ENCODE results near the gene MINK1.

The MINK1 gene

GRCh38 chr17:4938688-4939545 is 105.8 kb downstream of the MINK1 start:
- peak; percentile 69 for DNase-seq

- no peak for DNase-seq
These were observed 106.3 kb downstream of the MINK1 start for GRCh38 chr17:4939546-4939795.

GRCh38 chr17:4939796-4940554 is 106.8 kb downstream of the MINK1 start, which contains the start of the genes RNF167 and SLC25A11:
TSS of gene RNF167 (plus strand) at chr17:4940268. CDS start at chr17:4940910, 642 bp downstream.
TSS of gene SLC25A11 (minus strand) at chr17:4940046. CDS start at chr17:4939910, 136 bp downstream.
- DNase-seq: peak; percentile 100

GRCh38 chr17:4940555-4941318 is 107.6 kb downstream of the MINK1 start:
- no peak for DNase-seq

- DNase-seq: peak; percentile 55
These were observed 108.1 kb downstream of the MINK1 start for GRCh38 chr17:4941319-4941610.

- DNase-seq: no peak
These were observed 109.8 kb downstream of the MINK1 start for GRCh38 chr17:4942760-4943508.

- DNase-seq: peak; percentile 84
These were observed 111.0 kb downstream of the MINK1 start for GRCh38 chr17:4944163-4944553.

GRCh38 chr17:4944554-4945175 is 111.5 kb downstream of the MINK1 start:
- DNase-seq: no peak

GRCh38 chr17:4945176-4945943 is 112.2 kb downstream of the MINK1 start:
- peak; percentile 92 for DNase-seq

GRCh38 chr17:4945944-4946280 is 112.8 kb downstream of the MINK1 start:
- no peak for DNase-seq

- DNase-seq: peak; percentile 59
These were observed 113.3 kb downstream of the MINK1 start for GRCh38 chr17:4946312-4946976.

GRCh38 chr17:4947010-4947410 is 113.9 kb downstream of the MINK1 start:
- peak; percentile 78 for DNase-seq

All from OCI-M1 (cell line).